Neural cell (in vitro differentiated cells): Measurements from ENCODE around the gene ATP9B. TPM values are rescaled to one million over a fixed set of nuclear protein-coding genes. Genes with fewer than 3 reads are reported as not detected.

ENCODE experiments used
- H2AFZ ChIP-seq: fragments of 200-600, 300-800 bp; sonication (generic), shearing (Covaris generic); 2 replicates; pipeline ENCODE4 v1.6.0; 2014; ENCODE audit warnings: low read depth, mild to moderate bottlenecking, antibody characterized with exemption, low read length, moderate library complexity
- H3F3A ChIP-seq: fragments of 200-600 bp; shearing (Covaris generic); 2 replicates; pipeline ENCODE4 v1.6.1; 2016; ENCODE audit warnings: mild to moderate bottlenecking, moderate library complexity, mixed read lengths, antibody characterized with exemption, low read length; ENCODE audit not compliant: insufficient read depth, poor library complexity, severe bottlenecking
- H3K27ac ChIP-seq: fragments of 200-600, 300-800 bp; sonication (generic), shearing (Covaris generic); 2 replicates; pipeline ENCODE4 v1.5.1; 2014; ENCODE audit warnings: mild to moderate bottlenecking, low read length, moderate library complexity
- H3K27me3 ChIP-seq: fragments of 300-800, 200-600 bp; sonication (generic), shearing (Covaris generic); 2 replicates; pipeline ENCODE4 v1.6.0; 2014; ENCODE audit warnings: mild to moderate bottlenecking, low read depth, low read length, moderate library complexity; ENCODE audit not compliant: insufficient read depth
- H3K36me3 ChIP-seq: fragments of 300-800, 200-600 bp; sonication (generic), shearing (Covaris generic); 2 replicates; pipeline ENCODE4 v1.5.1; 2014; ENCODE audit warnings: mild to moderate bottlenecking, antibody characterized with exemption, low read length, moderate library complexity; ENCODE audit not compliant: insufficient read depth
- H3K4me2 ChIP-seq: fragments of 300-800, 200-600 bp; sonication (generic), shearing (Covaris generic); 2 replicates; pipeline ENCODE4 v1.6.0; 2014; ENCODE audit warnings: mild to moderate bottlenecking, low read length
- H3K4me3 ChIP-seq: fragments of 300-800, 200-600 bp; sonication (generic), shearing (Covaris generic); 2 replicates; pipeline ENCODE4 v1.5.1; 2014; ENCODE audit warnings: mild to moderate bottlenecking, low read length, moderate library complexity
- H3K79me2 ChIP-seq: fragments of 200-600 bp; shearing (Covaris generic); replicated peaks from 2 replicates; pipeline ENCODE4 v1.6.0; 2014; ENCODE audit warnings: mild to moderate bottlenecking, low read length, moderate library complexity; ENCODE audit not compliant: insufficient read depth
- H3K9ac ChIP-seq: fragments of 300-800, 200-600 bp; sonication (generic), shearing (Covaris generic); 2 replicates; pipeline ENCODE4 v1.6.1; 2016; ENCODE audit warnings: mild to moderate bottlenecking, low read length, mixed read lengths
- H3K9me2 ChIP-seq: fragments of 200-600 bp; shearing (Covaris generic); 2 replicates; pipeline ENCODE4 v1.6.1; 2016; ENCODE audit warnings: mild to moderate bottlenecking, low read length, mixed read lengths; ENCODE audit not compliant: insufficient read depth
- H3K9me3 ChIP-seq: fragments of 200-600, 300-800 bp; sonication (generic), shearing (Covaris generic); 2 replicates; pipeline ENCODE4 v1.6.1; 2016; ENCODE audit warnings: mild to moderate bottlenecking, mixed run types, low read length, moderate library complexity, mixed read lengths
- H4K20me1 ChIP-seq: fragments of 200-600 bp; shearing (Covaris generic); 2 replicates; pipeline ENCODE4 v1.6.1; 2016; ENCODE audit warnings: mild to moderate bottlenecking, mixed run types; ENCODE audit not compliant: insufficient read depth
- CTCF ChIP-seq: fragments of 450-650 bp; IDR thresholded peaks from 2 replicates; pipeline ENCODE4 v1.5.1; 2014; ENCODE audit warnings: antibody characterized with exemption, mild to moderate bottlenecking, moderate library complexity; ENCODE audit not compliant: poor library complexity, severe bottlenecking
- EP300 ChIP-seq: fragments of 450-650 bp; conservative IDR thresholded peaks from 2 replicates; pipeline ENCODE4 v1.6.1; 2014; ENCODE audit warnings: antibody characterized with exemption, mild to moderate bottlenecking, moderate library complexity; ENCODE audit not compliant: poor library complexity, severe bottlenecking
- EZH2 ChIP-seq: fragments of 200-600, 300-800 bp; shearing (Covaris generic), sonication (generic); IDR thresholded peaks from 2 replicates; pipeline ENCODE4 v1.6.1; 2014; ENCODE audit warnings: antibody characterized with exemption, low read length, borderline replicate concordance, mild to moderate bottlenecking; ENCODE audit not compliant: insufficient read depth, poor library complexity, severe bottlenecking
- MXI1 ChIP-seq: fragments of 450-650 bp; conservative IDR thresholded peaks from 2 replicates; pipeline ENCODE4 v1.6.1; 2014; ENCODE audit warnings: antibody characterized with exemption, mild to moderate bottlenecking; ENCODE audit not compliant: poor library complexity, severe bottlenecking
- POLR2AphosphoS5 ChIP-seq: IDR thresholded peaks from 2 replicates; pipeline ENCODE4 v1.6.1; 2012
- RAD21 ChIP-seq: fragments of 450-650 bp; conservative IDR thresholded peaks from 2 replicates; pipeline ENCODE4 v1.6.1; 2014; ENCODE audit warnings: antibody characterized with exemption, mild to moderate bottlenecking, moderate library complexity
- REST ChIP-seq: IDR thresholded peaks from 2 replicates; pipeline ENCODE4 v1.6.1; 2012; ENCODE audit warnings: borderline replicate concordance
- SMC3 ChIP-seq: fragments of 450-650 bp; conservative IDR thresholded peaks from 2 replicates; pipeline ENCODE4 v1.6.1; 2014; ENCODE audit warnings: antibody characterized with exemption, mild to moderate bottlenecking, moderate library complexity; ENCODE audit not compliant: poor library complexity
- TAF1 ChIP-seq: IDR thresholded peaks from 2 replicates; pipeline ENCODE4 v1.6.1; 2012; ENCODE audit warnings: low read depth
- polyA plus RNA-seq: library from polyadenylated mRNA; depleted of rRNA; stranded (reverse); fragments of >200 nt; gene quantifications from 2 replicates; pipeline ENCODE4 v1.2.3, GENCODE V29; 2014

The ATP9B gene
- polyA plus RNA-seq, 1 donor from 2014 or later: 15.4 TPM

GRCh38 chr18:79164706-79165105 is 95.5 kb downstream of the ATP9B start:
- no peak overlapping the region for H2AFZ ChIP-seq
- H3K27me3 ChIP-seq: no peaks in the 10 kb centered on the region
- H3K36me3 ChIP-seq: peaks cover 5% of the 10 kb centered on the region
- TF ChIP-seq SMC3 (no peak), RAD21 (no peak), TAF1 (no peak), REST (no peak), CTCF (no peak), MXI1 (no peak), EZH2 (no peak), EP300 (no peak), POLR2AphosphoS5 (no peak)
- no peak overlapping the region for H3K4me2 ChIP-seq
- no peaks in the 10 kb centered on the region for H4K20me1 ChIP-seq
- no peaks in the 10 kb centered on the region for H3K9me3 ChIP-seq
- no peaks in the 10 kb centered on the region for H3K9me2 ChIP-seq
- no peaks in the 10 kb centered on the region for H3K79me2 ChIP-seq
- no peak overlapping the region for H3K4me3 ChIP-seq
- H3K27ac ChIP-seq: no peak overlapping the region
- H3F3A ChIP-seq: no peaks in the 10 kb centered on the region
- no peak overlapping the region for H3K9ac ChIP-seq

GRCh38 chr18:79166702-79167101 is 97.5 kb downstream of the ATP9B start:
- Histone ChIP-seq H3K4me2 (no peak overlapping the region), H4K20me1 (no peaks in the 10 kb centered on the region), H3K9me3 (no peaks in the 10 kb centered on the region), H3K36me3 (peaks cover 5% of the 10 kb centered on the region), H3K4me3 (no peak overlapping the region), H3K9me2 (no peaks in the 10 kb centered on the region), H3K79me2 (no peaks in the 10 kb centered on the region), H3K9ac (no peak overlapping the region), H2AFZ (no peak overlapping the region), H3K27me3 (no peaks in the 10 kb centered on the region), H3K27ac (no peak overlapping the region), H3F3A (no peaks in the 10 kb centered on the region)
- no peak for TF ChIP-seq MXI1
- no peak for TF ChIP-seq SMC3
- no peak for TF ChIP-seq EP300
- no peak for TF ChIP-seq EZH2
- TF ChIP-seq RAD21: no peak
- no peak for TF ChIP-seq REST
- no peak for TF ChIP-seq TAF1
- TF ChIP-seq POLR2AphosphoS5: no peak
- no peak for TF ChIP-seq CTCF
